ENCODE measurements around the gene CLTCL1. TPM values are rescaled to one million over a fixed set of nuclear protein-coding genes. Genes with fewer than 3 reads are reported as not detected.

The CLTCL1 gene
- total RNA-seq, 1 donor, result 1.7 TPM

Other genes with a start within 250 kb of the CLTCL1 start
- gene DGCR2, start 169.3 kb downstream of the CLTCL1 start, total RNA-seq, result 31.2 TPM
- 0.21 TPM for gene TSSK2, start 160.4 kb downstream of the CLTCL1 start, total RNA-seq
- 24.0 TPM for gene ESS2, start 147.1 kb downstream of the CLTCL1 start, total RNA-seq
- not detected for gene GSC2, start 141.4 kb downstream of the CLTCL1 start, total RNA-seq
- gene SLC25A1, start 113.0 kb downstream of the CLTCL1 start, total RNA-seq, result 12.4 TPM
- 11.0 TPM for gene HIRA, start 140.0 kb upstream of the CLTCL1 start, total RNA-seq
- gene MRPL40, start 140.8 kb upstream of the CLTCL1 start, total RNA-seq, result 10.0 TPM
- gene C22orf39, start 156.0 kb upstream of the CLTCL1 start, total RNA-seq, result 14.4 TPM
- 64.6 TPM for gene UFD1, start 187.5 kb upstream of the CLTCL1 start, total RNA-seq
- 0.42 TPM for gene CDC45, start 188.2 kb upstream of the CLTCL1 start, total RNA-seq
- 9.3 TPM for gene CLDN5, start 232.7 kb upstream of the CLTCL1 start, total RNA-seq